NOMO-1 treated with dmso at 0.1 percent for 144 hours (cell line): ENCODE results near the gene MAPKAP1.
"Not testable (repeated sequence)": the region's sequence is repeated elsewhere in the genome, so short reads cannot be mapped to it uniquely, and the experiment has no call there.

Source experiments
- DNase-seq: peaks from one replicate; lab custom pipeline; 2025; ENCODE audit not compliant: unreplicated experiment; lab: John Stamatoyannopoulos, UW

MAPKAP1 gene

DNA sequence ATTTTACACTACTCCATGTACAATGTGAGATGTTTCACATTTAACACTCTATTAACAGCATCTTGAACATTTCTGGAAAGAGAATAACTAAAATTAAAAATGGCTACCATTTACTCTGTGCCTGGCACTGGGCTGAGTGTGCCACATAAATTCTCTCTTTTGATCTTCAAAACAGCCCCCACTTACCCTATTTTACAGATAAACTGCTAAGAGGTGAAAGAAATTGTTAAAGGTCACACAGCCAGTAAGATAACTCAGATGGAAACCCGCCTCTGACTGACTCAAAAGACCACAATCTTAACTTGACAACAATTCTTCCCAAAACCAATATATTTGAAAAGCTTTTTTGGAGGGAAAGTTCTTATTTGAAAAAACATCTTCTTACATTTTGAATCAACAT lies 97.3 kb downstream of the MAPKAP1 start:
- no peak for DNase-seq

DNA sequence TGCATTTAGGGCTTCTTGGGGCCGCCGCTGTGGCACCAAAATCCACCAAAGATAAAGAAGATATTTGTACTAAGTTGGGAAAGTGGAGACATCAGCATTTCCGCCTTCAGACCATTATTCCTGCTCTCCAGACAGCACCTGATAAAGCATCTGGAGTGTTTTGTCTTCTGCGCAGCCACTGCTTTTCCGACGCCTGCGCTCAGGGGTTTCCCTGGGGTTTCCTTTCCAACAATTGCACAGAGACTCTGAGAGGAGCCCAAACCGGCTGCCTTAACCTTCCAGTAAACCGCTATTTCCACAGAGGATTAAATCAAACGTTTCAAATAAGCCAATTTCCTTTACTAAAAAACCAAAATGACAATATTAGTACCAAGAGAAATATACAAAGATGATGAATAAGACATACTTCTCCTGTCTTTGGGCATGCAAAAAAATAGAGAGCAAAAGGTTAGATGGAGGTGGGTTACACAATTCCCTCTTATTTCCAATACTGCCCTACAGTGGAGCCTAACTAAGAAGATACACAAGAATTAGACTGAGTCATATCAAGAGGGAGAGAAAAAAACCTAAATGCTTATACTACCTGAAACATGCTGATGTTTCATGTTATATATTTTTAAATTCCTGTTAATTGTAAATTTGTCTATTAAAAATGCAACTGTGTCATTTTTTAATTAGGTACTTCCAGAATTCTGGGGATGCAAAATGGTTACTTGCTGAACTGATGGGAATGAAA lies 98.4 kb downstream of the MAPKAP1 start:
- no peak for DNase-seq

DNA sequence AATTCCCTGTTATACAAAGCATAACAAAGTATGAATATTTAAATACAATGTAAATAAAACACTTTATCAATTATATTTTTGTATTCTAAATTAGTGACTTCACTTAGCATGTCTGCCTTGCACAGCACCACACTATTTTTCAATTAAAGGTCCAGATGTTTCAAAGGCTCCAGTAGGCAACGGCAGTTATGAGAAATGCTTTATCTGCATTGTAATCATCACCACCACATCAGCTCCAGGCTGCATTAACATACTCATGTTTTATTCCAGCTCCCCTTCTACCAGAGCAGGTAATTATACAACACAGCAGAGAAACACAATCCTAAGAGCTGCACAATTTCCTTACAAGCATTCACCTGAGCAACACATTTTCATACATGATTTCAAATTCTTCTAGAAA lies 102.8 kb downstream of the MAPKAP1 start:
- DNase-seq: no peak

GRCh38 chr9:125603478-125604021 lies 103.5 kb downstream of the MAPKAP1 start:
- DNase-seq: no peak

DNA sequence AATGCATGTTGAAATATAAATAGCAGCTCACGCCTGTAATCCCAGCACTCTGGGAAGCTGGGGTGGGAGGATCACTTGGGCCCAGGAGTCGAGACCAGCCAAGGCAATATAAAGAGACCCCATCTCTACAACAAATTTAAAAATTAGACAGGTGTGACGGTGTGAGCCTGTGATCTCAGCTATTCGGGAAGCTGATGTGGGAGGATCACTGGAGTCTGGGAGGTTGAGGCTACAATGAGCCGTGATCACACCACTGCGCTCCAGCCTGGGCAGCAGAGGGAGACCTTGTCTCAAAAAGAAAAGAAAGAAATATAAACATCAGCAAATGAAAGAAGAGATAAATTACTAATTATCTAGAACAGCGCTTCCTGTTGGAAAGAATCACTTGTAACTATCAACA lies 105.0 kb downstream of the MAPKAP1 start:
- no peak for DNase-seq

DNA sequence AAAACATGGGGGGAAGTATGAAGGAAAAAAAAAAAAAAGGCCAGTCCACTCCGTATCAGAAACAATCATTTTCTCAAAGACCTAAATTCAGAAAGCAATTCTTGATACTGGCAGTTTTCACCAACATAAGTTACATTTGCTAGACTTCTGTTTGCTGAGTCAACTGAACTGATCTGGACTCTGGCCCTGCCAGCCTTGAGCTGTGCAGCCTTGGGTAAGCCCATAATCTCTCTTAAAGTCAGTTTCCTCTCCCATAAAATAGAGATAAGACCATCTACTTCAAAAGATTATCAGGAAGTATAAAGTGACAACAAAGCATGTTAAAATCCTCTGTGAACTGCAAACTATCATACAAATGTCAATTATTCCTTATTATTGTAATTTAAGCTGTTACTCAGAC lies 106.8 kb downstream of the MAPKAP1 start:
- DNase-seq: no peak

DNA sequence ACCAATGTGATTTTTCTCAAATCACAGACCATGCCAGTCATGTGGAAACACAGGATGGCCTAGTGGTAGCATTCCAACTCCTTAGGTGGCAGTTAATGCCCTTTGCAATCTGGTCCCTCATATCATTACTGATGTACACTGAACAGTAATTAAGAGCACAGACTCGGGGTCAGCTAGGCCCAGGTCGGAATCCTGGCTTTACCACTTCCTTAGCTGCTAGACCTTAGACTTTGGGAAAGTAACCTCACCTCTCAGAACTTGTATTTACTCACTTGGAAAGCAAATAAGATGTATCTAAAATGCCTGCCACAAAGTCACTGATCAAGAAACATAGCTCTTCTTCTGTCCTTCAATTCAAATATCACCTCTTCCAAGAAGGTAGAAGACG lies 112.8 kb downstream of the MAPKAP1 start:
- DNase-seq: no peak

- DNase-seq: no peak
These were observed 113.3 kb downstream of the MAPKAP1 start for GRCh38 chr9:125593581-125594222.

GRCh38 chr9:125591888-125592287 lies 115.1 kb downstream of the MAPKAP1 start:
- DNase-seq: no peak

- no peak for DNase-seq
These were observed 115.8 kb downstream of the MAPKAP1 start for GRCh38 chr9:125591245-125591644.

GRCh38 chr9:125589287-125589686 lies 117.7 kb downstream of the MAPKAP1 start:
- no peak for DNase-seq

DNA sequence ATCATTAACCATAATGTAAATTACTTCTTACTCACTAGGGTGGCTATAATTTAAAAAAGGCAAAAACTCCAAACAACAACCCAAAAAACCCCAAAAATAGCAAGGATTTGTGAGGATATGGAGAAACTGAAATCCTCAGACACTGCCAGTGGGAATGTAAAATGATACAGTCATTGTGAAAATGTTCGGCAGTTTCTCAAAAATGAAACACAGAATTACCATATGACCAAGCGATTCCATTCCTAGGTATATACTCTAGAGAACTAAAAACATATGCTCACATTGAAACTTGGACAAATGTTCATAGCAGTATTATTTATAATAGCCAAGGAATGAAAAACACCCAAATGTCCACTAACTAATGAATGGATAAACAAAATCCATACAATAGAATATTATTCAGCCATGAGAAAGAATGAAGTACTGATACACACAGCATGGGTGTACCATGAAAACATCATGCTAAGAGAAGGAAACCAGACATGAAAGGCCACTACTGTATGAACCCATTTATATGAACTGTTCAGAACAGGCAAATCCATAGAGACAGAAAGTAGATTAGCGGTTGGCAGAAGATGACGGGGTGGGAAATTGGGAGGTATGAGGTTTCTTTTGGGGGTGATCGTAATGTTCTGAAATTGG lies 119.1 kb downstream of the MAPKAP1 start:
- DNase-seq: no peak

DNA sequence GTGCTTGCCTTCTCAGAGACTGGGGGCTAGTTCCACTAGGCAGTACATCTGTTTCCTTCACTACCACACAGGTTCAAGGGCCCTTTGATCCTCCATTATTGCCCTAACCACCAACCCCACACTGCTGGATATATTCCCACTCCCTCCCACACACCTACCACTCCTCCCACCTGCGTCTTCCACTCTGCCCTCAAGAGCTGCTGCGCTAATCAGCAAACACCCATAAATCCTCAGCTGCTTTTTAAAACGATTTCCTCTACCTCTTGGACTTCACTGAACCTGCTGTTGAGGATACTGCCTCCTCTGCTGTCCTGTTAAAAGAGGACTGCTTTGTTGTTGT lies 120.9 kb downstream of the MAPKAP1 start:
- DNase-seq: no peak

DNA sequence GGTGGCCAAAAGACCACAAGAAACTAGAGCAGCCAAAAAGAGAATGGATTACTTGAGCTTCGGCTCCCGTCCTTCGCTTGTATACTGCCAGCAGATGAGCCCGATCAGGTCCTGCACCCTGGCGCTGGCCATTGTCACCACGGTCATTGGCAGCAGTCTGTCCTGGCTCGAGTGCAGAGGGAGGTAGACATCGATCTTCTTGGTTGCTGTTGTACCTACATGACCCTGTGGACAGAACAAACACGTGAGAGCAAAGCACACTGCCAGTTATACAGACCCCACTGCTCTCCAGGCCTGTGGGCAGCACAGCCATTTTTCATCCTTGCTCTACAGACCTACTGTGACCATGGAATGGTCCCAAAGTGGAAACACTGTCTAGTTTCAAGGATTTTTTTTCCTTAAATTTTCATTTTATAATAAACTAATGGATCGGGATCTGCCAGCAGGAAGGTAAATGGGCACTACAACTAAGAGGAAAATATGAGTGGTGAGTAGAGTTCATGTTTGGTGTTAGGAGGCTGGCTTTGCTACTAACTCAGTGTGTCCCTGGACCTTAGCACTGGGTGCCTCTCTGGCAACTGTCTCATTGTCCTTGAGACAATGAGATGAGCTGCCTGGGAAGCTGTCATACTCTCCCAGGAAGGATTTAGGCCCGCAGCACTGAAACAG lies 121.4 kb downstream of the MAPKAP1 start:
- DNase-seq: no peak

- no peak for DNase-seq
These were observed 126.2 kb downstream of the MAPKAP1 start for GRCh38 chr9:125580701-125581286.

- DNase-seq: no peak
These were observed 127.7 kb downstream of the MAPKAP1 start for GRCh38 chr9:125579030-125579932.

GRCh38 chr9:125574126-125574877 lies 132.7 kb downstream of the MAPKAP1 start:
- DNase-seq: no peak

GRCh38 chr9:125572461-125572860 lies 134.5 kb downstream of the MAPKAP1 start:
- not testable (repeated sequence) for DNase-seq

DNA sequence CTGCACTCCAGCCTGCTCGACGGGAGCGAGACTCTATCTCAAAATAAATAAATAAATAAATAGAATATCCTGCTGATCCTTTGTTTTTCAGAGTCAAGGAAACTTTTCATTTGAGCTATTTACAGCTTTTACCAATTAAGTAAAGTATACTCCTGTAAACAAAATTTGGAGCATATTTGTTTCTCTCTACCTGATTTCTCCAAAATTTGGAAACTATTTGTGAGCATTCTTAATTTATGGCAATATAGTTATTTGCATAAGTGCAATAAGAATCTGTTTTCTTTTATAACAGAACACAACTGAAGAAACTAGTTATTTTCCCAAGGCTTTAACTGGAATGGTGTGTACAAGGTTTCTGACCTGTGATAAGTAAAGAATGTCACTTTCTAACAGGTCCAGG lies 135.2 kb downstream of the MAPKAP1 start:
- DNase-seq: not testable (repeated sequence)
